ENCODE data around the gene ZMYND11. TPM values are rescaled to one million over a fixed set of nuclear protein-coding genes. Genes with fewer than 3 reads are reported as not detected.

Gene ZMYND11
- polyA plus RNA-seq, 3 donors: 7.0 to 11.8 (median 8.8) TPM

DNA sequence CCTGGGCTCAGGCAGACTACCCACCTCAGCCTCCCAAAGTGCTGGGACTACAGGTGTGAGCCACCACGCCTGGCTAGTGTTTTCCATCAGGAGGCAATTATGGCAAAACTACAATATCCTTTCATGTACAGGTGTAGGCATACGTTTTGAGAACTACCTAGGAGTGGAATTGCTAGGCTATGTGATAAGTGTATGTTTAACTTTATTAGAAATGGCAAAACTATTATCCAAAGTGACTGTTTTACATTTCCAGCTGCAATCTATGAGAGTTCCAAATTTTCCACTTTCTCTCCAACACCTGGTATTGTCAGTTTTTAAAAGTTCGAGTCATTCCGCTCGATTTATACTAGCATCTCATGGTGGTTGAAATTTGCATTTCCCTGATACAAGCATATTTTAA, 59.0 kb downstream of the ZMYND11 start:
- H3K9me3 Mint-ChIP-seq: no peaks in the 10 kb centered on the region
- no CpG with 5 or more reads among the region's 5 CpGs for WGBS (ENCODE audit: insufficient coverage)
- H4K20me1 ChIP-seq (ENCODE audit: insufficient read depth, low read length): no peaks in the 10 kb centered on the region
- peaks cover 11 to 14% of the 10 kb centered on the region in 2 donors for H3K36me3 Mint-ChIP-seq
- H3K9ac ChIP-seq (ENCODE audit: insufficient read depth, low read length, poor library complexity, severe bottlenecking): no peak overlapping the region
- TF ChIP-seq, protein P1, sequence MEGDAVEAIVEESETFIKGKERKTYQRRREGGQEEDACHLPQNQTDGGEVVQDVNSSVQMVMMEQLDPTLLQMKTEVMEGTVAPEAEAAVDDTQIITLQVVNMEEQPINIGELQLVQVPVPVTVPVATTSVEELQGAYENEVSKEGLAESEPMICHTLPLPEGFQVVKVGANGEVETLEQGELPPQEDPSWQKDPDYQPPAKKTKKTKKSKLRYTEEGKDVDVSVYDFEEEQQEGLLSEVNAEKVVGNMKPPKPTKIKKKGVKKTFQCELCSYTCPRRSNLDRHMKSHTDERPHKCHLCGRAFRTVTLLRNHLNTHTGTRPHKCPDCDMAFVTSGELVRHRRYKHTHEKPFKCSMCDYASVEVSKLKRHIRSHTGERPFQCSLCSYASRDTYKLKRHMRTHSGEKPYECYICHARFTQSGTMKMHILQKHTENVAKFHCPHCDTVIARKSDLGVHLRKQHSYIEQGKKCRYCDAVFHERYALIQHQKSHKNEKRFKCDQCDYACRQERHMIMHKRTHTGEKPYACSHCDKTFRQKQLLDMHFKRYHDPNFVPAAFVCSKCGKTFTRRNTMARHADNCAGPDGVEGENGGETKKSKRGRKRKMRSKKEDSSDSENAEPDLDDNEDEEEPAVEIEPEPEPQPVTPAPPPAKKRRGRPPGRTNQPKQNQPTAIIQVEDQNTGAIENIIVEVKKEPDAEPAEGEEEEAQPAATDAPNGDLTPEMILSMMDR (IDR thresholded peaks at IDR 0.05): no peak
- no peaks in the 10 kb centered on the region for H3K9me3 ChIP-seq (replicated peaks in 1 of 2; ENCODE audit: control insufficient read depth in 1 of 2, insufficient read depth in 1 of 2, low read length in 2 of 2)
- no peak overlapping the region for H2AFZ ChIP-seq (ENCODE audit: insufficient read depth, low read depth, low read length, poor library complexity, severe bottlenecking)
- no peak overlapping the region for H3K4me3 Mint-ChIP-seq
- no peaks in the 10 kb centered on the region for H3K79me2 ChIP-seq (ENCODE audit: insufficient read depth, low read length)
- no peaks in the 10 kb centered on the region for H3K27me3 ChIP-seq (ENCODE audit: control insufficient read depth in 2 of 2, insufficient read depth in 2 of 2, low read length in 2 of 2)
- intact Hi-C loops (cut with micrococcal nuclease): no loop called here
- H3K4me1 Mint-ChIP-seq: peaks cover 8% of the 10 kb centered on the region
- H3K27ac Mint-ChIP-seq: no peak overlapping the region
- no peak overlapping the region for H3K4me3 ChIP-seq (replicated peaks in 1 of 3; ENCODE audit: low read depth in 2 of 3, low read length in 3 of 3)
- H3K27ac ChIP-seq (ENCODE audit: low read depth in 1 of 2, low read length in 2 of 2): no peak overlapping the region
- no peak for DNase-seq
- no peak overlapping the region for H3K4me2 ChIP-seq (replicated peaks; ENCODE audit: extremely low read depth, low read length, poor library complexity, severe bottlenecking)
- no peaks in the 10 kb centered on the region for H3K36me3 ChIP-seq (replicated peaks in 1 of 2; ENCODE audit: control insufficient read depth in 1 of 2, insufficient read depth in 2 of 2, low read length in 2 of 2)
- no peaks in the 10 kb centered on the region for H3K27me3 Mint-ChIP-seq (ENCODE audit: low read depth in 3 of 3)
- H3K4me1 ChIP-seq (ENCODE audit: control insufficient read depth in 1 of 2, insufficient read depth in 2 of 2, low read length in 2 of 2): no peaks in the 10 kb centered on the region

DNA sequence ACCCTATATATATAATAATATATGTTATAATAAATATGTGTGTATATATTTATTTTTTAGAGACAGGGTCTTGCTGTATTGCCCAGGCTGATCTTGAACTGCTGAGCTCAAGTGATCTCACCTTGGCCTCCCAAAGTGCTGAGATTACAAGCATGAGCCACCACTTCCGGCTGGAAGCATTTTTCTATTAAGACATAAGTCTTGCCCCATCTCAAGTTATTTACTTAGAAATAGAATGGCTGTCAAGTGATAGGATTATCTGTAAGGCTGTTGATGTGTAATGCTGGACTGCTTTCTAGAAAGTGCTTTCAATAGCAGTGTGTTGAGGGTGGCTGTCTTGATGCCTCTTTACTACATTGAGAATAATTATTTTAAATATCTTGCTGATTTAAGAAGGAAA, 65.2 kb downstream of the ZMYND11 start:
- no peaks in the 10 kb centered on the region for H3K27me3 Mint-ChIP-seq (ENCODE audit: low read depth in 3 of 3)
- Histone ChIP-seq H3K4me3 (replicated peaks in 1 of 3; ENCODE audit: low read depth in 2 of 3, low read length in 3 of 3) (no peak overlapping the region), H3K27me3 (ENCODE audit: control insufficient read depth in 2 of 2, insufficient read depth in 2 of 2, low read length in 2 of 2) (no peaks in the 10 kb centered on the region), H3K36me3 (replicated peaks in 1 of 2; ENCODE audit: control insufficient read depth in 1 of 2, insufficient read depth in 2 of 2, low read length in 2 of 2) (no peaks in the 10 kb centered on the region), H3K27ac (ENCODE audit: low read depth in 1 of 2, low read length in 2 of 2) (no peak overlapping the region), H4K20me1 (ENCODE audit: insufficient read depth, low read length) (no peaks in the 10 kb centered on the region), H3K9ac (ENCODE audit: insufficient read depth, low read length, poor library complexity, severe bottlenecking) (no peak overlapping the region), H3K9me3 (replicated peaks in 1 of 2; ENCODE audit: control insufficient read depth in 1 of 2, insufficient read depth in 1 of 2, low read length in 2 of 2) (no peaks in the 10 kb centered on the region), H3K79me2 (ENCODE audit: insufficient read depth, low read length) (no peaks in the 10 kb centered on the region), H2AFZ (ENCODE audit: insufficient read depth, low read depth, low read length, poor library complexity, severe bottlenecking) (no peak overlapping the region), H3K4me1 (ENCODE audit: control insufficient read depth in 1 of 2, insufficient read depth in 2 of 2, low read length in 2 of 2) (no peaks in the 10 kb centered on the region), H3K4me2 (replicated peaks; ENCODE audit: extremely low read depth, low read length, poor library complexity, severe bottlenecking) (no peak overlapping the region)
- peaks cover 4% of the 10 kb centered on the region for H3K4me1 Mint-ChIP-seq
- intact Hi-C loops (cut with micrococcal nuclease): no loop called here
- no peak overlapping the region for H3K27ac Mint-ChIP-seq
- no peak overlapping the region for H3K4me3 Mint-ChIP-seq
- H3K9me3 Mint-ChIP-seq: no peaks in the 10 kb centered on the region
- peaks cover 0 to 3% of the 10 kb centered on the region in 2 donors for H3K36me3 Mint-ChIP-seq
- TF ChIP-seq, protein P1 (IDR thresholded peaks at IDR 0.05): no peak
- no CpG with 5 or more reads among the region's 1 CpG for WGBS (ENCODE audit: insufficient coverage)
- no peak for DNase-seq
